GM19193 (cell line): ENCODE measurements around the gene MORN3.
A peak's percentile ranks its signal among the peaks of the same experiment; 100 is the strongest.

Source experiments
- POLR2A ChIP-seq: IDR thresholded peaks from 4 replicates; pipeline ENCODE4 v1.6.1; 2011; ENCODE audit not compliant: insufficient read depth, insufficient read length; ENCODE audit errors: extremely low read depth

The MORN3 gene

DNA sequence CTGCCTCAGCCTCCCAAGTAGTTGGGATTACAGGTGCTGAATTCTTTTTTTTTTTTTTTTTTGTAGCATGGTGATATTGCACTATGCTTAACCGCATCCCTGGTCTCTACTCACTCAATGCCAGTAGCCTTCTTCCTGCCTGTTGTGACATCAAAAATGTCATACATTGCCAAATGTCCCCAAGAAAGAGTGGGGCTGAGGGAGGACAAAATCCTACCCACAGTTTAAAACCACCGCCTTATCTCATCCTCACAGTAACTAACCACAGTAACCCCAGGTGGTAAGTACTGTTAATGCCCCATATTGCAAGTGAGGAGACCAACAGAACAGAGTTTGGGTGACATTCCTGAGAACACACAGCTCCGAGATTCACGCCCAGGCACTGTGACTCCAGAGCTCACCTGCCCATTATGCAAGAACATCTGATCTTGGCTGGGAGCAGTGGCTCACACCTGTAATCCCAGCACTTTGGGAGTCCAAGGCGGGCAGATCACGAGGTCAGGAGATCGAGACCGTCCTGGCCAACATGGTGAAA, 19.6 kb downstream of the MORN3 start:
- no peak for TF ChIP-seq POLR2A

- no peak for TF ChIP-seq POLR2A
Observed at GRCh38 chr12:121649322-121649721, 20.1 kb downstream of the MORN3 start.

DNA sequence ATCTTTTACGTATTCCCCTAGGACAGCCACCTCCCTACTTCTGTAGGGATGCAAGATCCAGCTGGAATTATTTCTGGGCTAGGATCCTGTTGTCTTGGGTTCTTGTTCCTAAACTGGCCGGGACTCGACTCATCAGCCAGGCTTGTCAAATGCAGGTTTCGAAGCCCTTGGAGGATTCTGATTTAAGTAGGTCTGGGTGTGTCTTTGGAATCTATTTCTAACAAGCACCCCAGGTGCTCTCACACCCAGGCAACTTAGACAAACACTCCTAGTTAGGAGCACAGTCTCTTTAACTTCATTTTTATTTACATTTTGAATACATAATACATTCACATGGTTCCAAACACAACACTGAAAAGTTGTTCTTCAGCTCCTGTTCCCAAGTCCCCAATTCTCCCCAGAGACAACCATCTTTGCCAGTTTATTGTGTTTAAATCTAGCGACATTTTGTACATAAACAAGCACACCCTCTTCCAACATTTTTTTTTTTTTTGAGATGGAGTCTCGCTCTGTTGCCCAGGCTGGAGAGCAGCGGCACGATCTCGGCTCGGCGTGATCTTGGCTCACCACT, 20.9 kb downstream of the MORN3 start:
- no peak for TF ChIP-seq POLR2A

DNA sequence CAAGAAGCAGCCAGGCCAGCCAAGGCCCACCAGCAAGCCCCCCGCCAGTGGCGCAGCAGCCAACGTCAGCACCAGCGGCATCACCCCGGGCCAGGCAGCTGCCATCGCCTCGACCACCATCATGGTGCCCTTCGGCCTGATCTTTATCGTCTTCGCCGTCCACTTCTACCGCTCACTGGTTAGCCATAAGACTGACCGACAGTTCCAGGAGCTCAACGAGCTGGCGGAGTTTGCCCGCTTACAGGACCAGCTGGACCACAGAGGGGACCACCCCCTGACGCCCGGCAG, 28.2 kb downstream of the MORN3 start:
- no peak for TF ChIP-seq POLR2A

DNA sequence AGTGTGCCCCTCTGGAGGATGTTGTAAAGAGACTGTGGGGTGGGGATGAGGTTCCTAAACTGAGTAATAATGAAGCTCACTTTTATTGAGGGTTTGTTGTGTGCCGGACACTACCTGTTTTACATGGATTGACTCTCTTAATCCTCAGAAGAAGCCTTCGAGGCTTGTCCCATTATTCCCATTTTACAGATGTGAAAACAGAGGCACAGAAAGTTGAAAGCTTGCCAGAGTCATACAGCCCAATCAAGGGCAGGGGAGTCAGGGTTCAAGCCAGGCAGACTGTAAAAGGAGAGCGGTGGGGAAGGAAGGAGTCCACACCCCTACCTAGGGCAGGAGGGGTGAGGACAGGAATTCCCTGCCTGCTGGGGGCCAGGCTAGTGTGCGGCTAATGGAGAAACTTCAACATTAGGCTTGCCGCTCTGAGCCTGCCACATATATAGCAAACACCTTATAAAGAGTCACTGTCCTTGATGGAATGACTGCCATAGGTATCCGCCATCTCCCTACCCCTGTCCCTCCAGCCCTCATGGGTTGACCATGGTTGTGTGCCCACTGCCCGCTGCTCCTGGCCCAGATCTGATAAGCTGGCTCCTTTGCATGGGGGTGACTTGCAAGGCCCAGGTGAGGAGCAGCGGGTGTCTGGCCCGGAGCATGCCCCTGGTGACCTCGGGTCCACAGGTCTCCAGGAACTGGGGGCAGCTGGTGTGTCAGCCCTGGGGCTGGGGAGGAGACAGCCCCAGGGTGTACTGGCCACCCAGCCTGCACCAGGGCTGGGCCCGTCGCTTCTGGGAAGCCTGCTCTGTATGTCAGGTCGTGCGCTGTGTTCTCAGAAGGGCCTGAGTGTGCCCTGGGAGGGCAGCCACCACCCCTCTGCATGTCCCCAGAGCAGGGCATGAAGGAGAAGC, 30.9 kb downstream of the MORN3 start:
- no peak for TF ChIP-seq POLR2A

- peak; percentile 50 for TF ChIP-seq POLR2A
Observed at GRCh38 chr12:121637231-121637914, 32.1 kb downstream of the MORN3 start.

GRCh38 chr12:121634836-121635235, 34.6 kb downstream of the MORN3 start:
- no peak for TF ChIP-seq POLR2A

DNA sequence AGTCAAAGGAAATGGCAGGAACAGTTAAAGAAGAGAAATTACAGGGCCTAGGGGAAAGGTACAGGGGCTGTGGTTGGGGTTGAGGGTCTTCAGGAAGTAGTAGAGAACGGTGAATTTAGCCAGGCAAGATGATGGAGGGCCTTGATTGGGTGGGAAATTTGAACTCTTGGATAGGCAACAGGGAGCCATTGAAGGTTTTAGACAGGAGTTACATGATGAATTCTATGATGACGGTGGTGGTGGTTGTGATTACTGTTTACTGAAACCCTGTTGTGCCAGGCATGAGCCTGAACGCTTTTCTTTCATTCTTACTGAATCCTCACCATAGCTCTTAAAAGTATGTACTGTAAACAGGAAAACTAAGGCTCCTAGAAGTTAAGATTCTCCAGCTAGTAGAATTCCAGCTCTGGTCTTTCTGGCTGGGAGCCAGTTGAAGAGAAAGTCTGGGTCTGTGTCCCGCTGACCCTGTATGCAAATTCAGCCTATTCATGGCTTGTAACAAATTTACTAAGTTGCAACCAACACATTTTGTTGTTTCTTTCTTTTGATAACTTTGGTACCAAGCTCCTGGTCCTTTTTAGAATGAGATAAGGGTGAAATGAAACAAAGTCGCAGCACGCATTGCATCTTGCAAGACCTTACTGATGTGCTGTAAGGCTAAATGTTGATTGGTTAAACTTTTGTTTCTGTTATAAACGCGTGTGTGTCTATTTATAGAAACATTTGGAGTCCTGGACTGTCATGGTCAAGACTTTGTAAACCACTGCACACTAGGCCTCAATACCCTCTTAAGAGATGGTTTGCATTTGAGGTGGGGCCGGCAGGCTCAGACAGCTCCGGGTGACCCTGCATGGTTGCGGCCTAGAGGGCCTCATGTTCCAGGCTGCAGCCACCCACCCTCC, 37.1 kb downstream of the MORN3 start:
- TF ChIP-seq POLR2A = no peak

GRCh38 chr12:121630791-121631355, 38.6 kb downstream of the MORN3 start:
- TF ChIP-seq POLR2A = no peak

- TF ChIP-seq POLR2A = no peak
Observed at GRCh38 chr12:121628536-121628935, 40.9 kb downstream of the MORN3 start.

DNA sequence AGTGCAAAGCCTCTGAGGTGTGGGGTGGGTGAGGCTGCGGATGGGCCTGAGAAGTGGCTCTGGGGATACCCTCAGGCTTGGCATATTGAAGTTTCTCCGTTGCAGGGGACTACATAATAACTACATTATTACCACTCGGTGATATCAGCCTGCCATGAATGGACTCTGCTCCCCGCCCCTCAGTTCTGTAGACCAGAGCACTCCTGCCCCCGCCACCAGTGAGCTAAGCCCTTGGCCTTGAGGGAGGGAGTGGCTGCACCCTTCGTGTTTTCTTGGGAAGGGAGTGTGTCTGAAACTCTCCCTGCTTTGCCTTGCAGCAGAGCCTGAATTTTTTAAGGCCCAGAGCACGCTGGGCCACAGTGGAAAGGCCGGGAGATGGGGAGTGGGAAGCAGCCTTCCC, 41.4 kb downstream of the MORN3 start:
- TF ChIP-seq POLR2A = no peak

GRCh38 chr12:121626853-121627640, 42.4 kb downstream of the MORN3 start:
- TF ChIP-seq POLR2A = peak; percentile 71

GRCh38 chr12:121626087-121626852, 43.2 kb downstream of the MORN3 start, which contains the start of gene ORAI1:
Gene ORAI1 (plus strand): TSS chr12:121626530.
- TF ChIP-seq POLR2A = peak; percentile 96
